K562 (cell line): ENCODE measurements around the gene RETSAT. TPM values are rescaled to one million over a fixed set of nuclear protein-coding genes. Genes with fewer than 3 reads are reported as not detected.

ENCODE experiments used
- ATAC-seq: fragments of 200-7000 bp; cut with Tn5 transposase; 3 replicates; pipeline ENCODE4 v1.9.1; 2020; ENCODE audit warnings: moderate library complexity
- BruUV-seq: library from RNA; stranded (reverse); fragments of 400-500 nt; replicated peaks from 2 replicates; lab custom pipeline; 2021; lab: Mats Ljungman, UMichigan
- CTCF ChIA-PET: fragments of 300-600 bp; formaldehyde crosslinking; extraction: SDS; loops from one replicate; lab custom pipeline; 2021; ENCODE audit warnings: low intra/inter-chr PET ratio; lab: Yijun Ruan, JAX
- POLR2A ChIA-PET: fragments of 300-600, 350-650 bp; sonication (Branson Sonifier 250); formaldehyde crosslinking; extraction: SDS; loops from one replicate; lab custom pipeline; 2021; ENCODE audit warnings: antibody characterized with exemption, inconsistent platforms; lab: Yijun Ruan, JAX
- DNase-seq, 4 experiments: peaks; one replicate each; pipeline versions ENCODE4 v3.0.0 to v3.0.0-alpha.2; 2011 to 2018; ENCODE audit warnings: low spot score in 3 of 4, mixed read lengths in 3 of 4; ENCODE audit errors: extremely low read depth in 1 of 4
- FAIRE-seq: peaks from 2 replicates; lab custom pipeline; 2011; peaks lifted over from hg19 to GRCh38; lab: Jason Lieb, UNC
- H2AFZ ChIP-seq: 2 replicates; pipeline ENCODE4 v1.6.0; 2011; ENCODE audit warnings: low read depth, low read length, control low read depth, inconsistent platforms
- H3K27ac ChIP-seq: fragments of 200-600 bp; 3 replicates; pipeline ENCODE4 v1.8.0; 2011; ENCODE audit warnings: low read depth, mild to moderate bottlenecking, control low read depth, inconsistent platforms, low read length, moderate library complexity, mixed read lengths; ENCODE audit errors: extremely low read depth
- H3K27me3 ChIP-seq, 2 experiments: fragments of 300-600 bp in 1 of 2; 2 replicates in 1 of 2; 3 replicates in 1 of 2; pipeline versions ENCODE4 v1.6.0 to v1.8.0; 2011; ENCODE audit warnings: inconsistent platforms in 2 of 2, low read length in 2 of 2, mild to moderate bottlenecking in 1 of 2, mixed read lengths in 1 of 2, moderate library complexity in 1 of 2; ENCODE audit not compliant: control insufficient read depth in 2 of 2, insufficient read depth in 2 of 2
- H3K36me3 ChIP-seq: fragments of 300-600 bp; 3 replicates; pipeline ENCODE4 v1.8.0; 2011; ENCODE audit warnings: mild to moderate bottlenecking, low read length, inconsistent platforms; ENCODE audit not compliant: control insufficient read depth, insufficient read depth
- H3K4me1 ChIP-seq, 2 experiments: fragments of 200-600 bp in 1 of 2; replicated peaks in 1 of 2; 2 replicates in 1 of 2; 3 replicates in 1 of 2; pipeline versions ENCODE4 v1.5.1 to v1.8.0; 2011; ENCODE audit warnings: inconsistent platforms in 2 of 2, low read length in 2 of 2, mild to moderate bottlenecking in 1 of 2, mixed read lengths in 1 of 2, moderate library complexity in 1 of 2; ENCODE audit not compliant: control insufficient read depth in 2 of 2, insufficient read depth in 2 of 2
- H3K4me2 ChIP-seq: 2 replicates; pipeline ENCODE4 v1.6.1; 2011; ENCODE audit warnings: low read length, control low read depth, inconsistent platforms, mixed read lengths; ENCODE audit not compliant: insufficient read depth
- H3K4me3 ChIP-seq: fragments of 200-600 bp; sonication (generic), shearing (Covaris generic); 2 replicates; pipeline ENCODE4 v1.5.1; 2016; ENCODE audit warnings: control low read depth, inconsistent platforms
- H3K79me2 ChIP-seq: fragments of 200-600 bp; 3 replicates; pipeline ENCODE4 v1.8.0; 2011; ENCODE audit warnings: low read length, inconsistent platforms; ENCODE audit not compliant: control insufficient read depth, insufficient read depth
- H3K9ac ChIP-seq, 2 experiments: 2 replicates each; pipeline versions ENCODE4 v1.6.0 to v1.6.1; 2011; ENCODE audit warnings: low read depth in 2 of 2, low read length in 2 of 2, control low read depth in 1 of 2, inconsistent platforms in 1 of 2, mild to moderate bottlenecking in 1 of 2, mixed read lengths in 1 of 2; ENCODE audit not compliant: insufficient read depth in 1 of 2
- H3K9me1 ChIP-seq: one replicate; pipeline ENCODE4 v1.6.0; 2011; ENCODE audit warnings: inconsistent platforms, mild to moderate bottlenecking, low read length, moderate library complexity; ENCODE audit not compliant: control insufficient read depth, insufficient read depth
- H3K9me3 ChIP-seq: replicated peaks from 2 replicates; pipeline ENCODE4 v1.5.1; 2011; ENCODE audit warnings: low read depth, low read length, inconsistent platforms; ENCODE audit not compliant: control insufficient read depth, insufficient read depth
- H4K20me1 ChIP-seq: replicated peaks from 2 replicates; pipeline ENCODE4 v1.6.1; 2011; ENCODE audit warnings: low read length, inconsistent platforms, mixed read lengths; ENCODE audit not compliant: control insufficient read depth, insufficient read depth
- C11orf30 ChIP-seq: fragments of 450-650 bp; IDR thresholded peaks from 2 replicates; pipeline ENCODE4 v1.6.1; 2016; ENCODE audit warnings: low read depth, mild to moderate bottlenecking
- ESRRB ChIP-seq: fragments of 250-450 bp; sonication (Bioruptor Pico); IDR thresholded peaks from 2 replicates; pipeline ENCODE4 v1.5.0; 2020; ENCODE audit warnings: mild to moderate bottlenecking, moderate library complexity, borderline replicate concordance
- ETV5 ChIP-seq: sonication (generic); formaldehyde crosslinking; IDR thresholded peaks from 2 replicates; pipeline ENCODE4 v1.4.0; 2020; ENCODE audit warnings: low read depth, mild to moderate bottlenecking, missing genetic modification reagents
- FOXK2 ChIP-seq, 2 experiments: fragments of 450-650 bp; IDR thresholded peaks in 1 of 2; conservative IDR thresholded peaks in 1 of 2; 2 replicates each; pipeline ENCODE4 v1.6.1; 2016; ENCODE audit warnings: low read depth in 2 of 2, mild to moderate bottlenecking in 1 of 2
- HOXB6 ChIP-seq: fragments of 250-450 bp; sonication (Bioruptor Pico); IDR thresholded peaks from 2 replicates; pipeline ENCODE4 v1.5.1; 2022; ENCODE audit warnings: mild to moderate bottlenecking, borderline replicate concordance
- MYC ChIP-seq, 2 experiments: fragments of 250-450 bp in 1 of 2; sonication (Bioruptor Pico) in 1 of 2; IDR thresholded peaks; 2 replicates each; pipeline versions ENCODE4 v1.5.1 to v1.6.1; 2012 to 2021; ENCODE audit warnings: low read depth in 2 of 2, borderline replicate concordance in 1 of 2, improper control_type of control experiment in 1 of 2, low read length in 1 of 2, mild to moderate bottlenecking in 1 of 2, moderate library complexity in 1 of 2
- RREB1 ChIP-seq: fragments of 250-450 bp; sonication (Bioruptor Pico); IDR thresholded peaks from 2 replicates; pipeline ENCODE4 v1.4.0; 2020
- ZBTB11 ChIP-seq, 3 experiments: fragments of 200-800 bp in 1 of 3; fragments of 250-450 bp in 1 of 3; fragments of 450-650 bp in 1 of 3; sonication (Bioruptor Pico) in 1 of 3; sonication (Bioruptor generic) in 1 of 3; formaldehyde crosslinking in 1 of 3; IDR thresholded peaks; 2 replicates each; pipeline versions ENCODE4 v1.6.1 to v1.8.0; 2016 to 2022; ENCODE audit warnings: mild to moderate bottlenecking in 2 of 3, missing genetic modification characterization in 2 of 3, missing compliant biosample characterization in 1 of 3, moderate library complexity in 1 of 3
- ZFX ChIP-seq: sonication (generic); formaldehyde crosslinking; IDR thresholded peaks from 2 replicates; pipeline ENCODE4 v1.8.0; 2022; ENCODE audit warnings: mild to moderate bottlenecking, missing genetic modification reagents, moderate library complexity
- ZNF121 ChIP-seq: sonication (generic); formaldehyde crosslinking; conservative IDR thresholded peaks from 2 replicates; pipeline ENCODE4 v1.8.0; 2022; ENCODE audit warnings: missing genetic modification reagents
- WGBS: fragments of 100-300 bp; shearing (Covaris generic); methylation state at CpG from one replicate; pipeline ENCODE4 v1.1.6; 2016; ENCODE audit warnings: low coverage, mixed read lengths; ENCODE audit not compliant: insufficient coverage; ENCODE audit errors: missing lambda C conversion rate; 5-methylcytosine and 5-hydroxymethylcytosine counted together
- in situ Hi-C: fragments of 300-500 bp; cut with MboI; formaldehyde crosslinking; loops from 4 replicates; pipeline ENCODE4 v1.15.0; 2018; ENCODE audit warnings: inconsistent platforms, mixed read lengths
- intact Hi-C: fragments of 100-400 bp; cut with micrococcal nuclease; formaldehyde crosslinking; loops from 2 replicates; pipeline ENCODE4 v1.14.2; 2022
- polyA plus RNA-seq, 8 experiments: library from polyadenylated mRNA; depleted of rRNA in 4 of 8; stranded (reverse) in 5 of 8; unstranded in 3 of 8; fragments of >200 nt; fragmentation: Nextera tagmentation in 2 of 8; fragmentation: Illumina TruSeq in 1 of 8; extraction: Ambion mirVana in 2 of 8; extraction: Trizol in 1 of 8; gene quantifications; 2 replicates each; pipeline versions ENCODE4 v1.2.1 to v1.2.3, GENCODE V29; 2011 to 2014; ENCODE audit warnings: inconsistent platforms in 1 of 8, missing spikeins in 1 of 8
- total RNA-seq, 7 experiments: library from RNA; depleted of rRNA in 6 of 7; stranded (reverse); fragments of >200 nt in 6 of 7; fragmentation: Illumina TruSeq in 2 of 7; extraction: Trizol in 2 of 7; gene quantifications; 2 replicates each; pipeline versions ENCODE4 v1.2.1 to v1.2.3, GENCODE V29; 2011 to 2021; ENCODE audit warnings: low replicate concordance in 1 of 7

RETSAT gene
- total and polyA plus RNA-seq, 9 of the 15 experiments (the other 6 are each of a cell fraction or from before 2014, with no cell fraction given) = 1.9 to 21.6 (median 16.5) TPM

- Histone ChIP-seq H3K4me3 (peak overlapping the region; percentile 82), H3K36me3 (peaks cover 51% of the 10 kb centered on the region), H3K79me2 (peaks cover 52% of the 10 kb centered on the region), H3K9ac (peak overlapping the region; percentile 93 to 98), H4K20me1 (peaks cover 15% of the 10 kb centered on the region), H3K4me1 (peaks cover 21 to 27% of the 10 kb centered on the region in 2 experiments; a peak in 4 of 5 replicates), H3K27me3 (no peaks in the 10 kb centered on the region), H3K9me1 (no peaks in the 10 kb centered on the region), H3K27ac (peak overlapping the region; percentile 97), H3K4me2 (peak overlapping the region; percentile 97), H3K9me3 (no peaks in the 10 kb centered on the region), H2AFZ (peak overlapping the region; percentile 57; the same call in 1 of the 2 replicates)
- in situ Hi-C loops (no loop called here), intact Hi-C loops (loop anchor here (5.0 kb wide), 3 partner anchors 91 to 291 kb away; partner anchors contain the start of genes SH2D6 and USP39)
- CTCF ChIA-PET = no interaction called here
- no TSS peak for BruUV-seq
- POLR2A ChIA-PET = interaction anchor here (0.7 to 2.6 kb wide), 7 partner anchors 12 to 285 kb away, joined by 3 to 13 read pairs (median 5); partner anchors contain the start of genes C2orf68, ELMOD3 and RETSAT
- peak; percentile 80 for FAIRE-seq
- ATAC-seq = peak; percentile 60
- WGBS = under 1% methylated on average over 31 of the region's 32 CpGs
- peak in 2 of 4 experiments; percentile 65 to 77 for DNase-seq
- TF ChIP-seq RREB1 (CRISPR knock-in tag) (no peak), ESRRB (CRISPR knock-in tag) (no peak), C11orf30 (no peak), ZFX (CRISPR knock-in tag) (peak; percentile 43), ZBTB11 (CRISPR knock-in tag; IDR thresholded peaks at IDR 0.05) (0 out of 6 replicates have a peak, but pooled peaks of 1 of the 3 experiments have one; percentile 16), ZNF121 (no peak), HOXB6 (CRISPR knock-in tag) (no peak), FOXK2 (conservative IDR thresholded peaks at IDR 0.05 in 1 of 2, IDR thresholded peaks at IDR 0.05 in 1 of 2; ENCODE audit: low read depth in 2 of 2) (peak in 1 of 2 experiments; percentile 62; a peak in 1 of 4 replicates), MYC (IDR thresholded peaks at IDR 0.05; ENCODE audit: low read depth, low read length) (peak; percentile 31; the same call in 1 of the 2 replicates), MYC (CRISPR knock-in tag; IDR thresholded peaks at IDR 0.05; ENCODE audit: borderline replicate concordance, low read depth) (no peak), ETV5 (CRISPR knock-in tag) (peak; percentile 87)
Observed at GRCh38 chr2:85326406-85327159, 27.7 kb downstream of the RETSAT start.
